Fibroblast of lung (primary cell): Measurements from ENCODE around the gene BLTP3B.

Source experiments
- EZH2 ChIP-seq: IDR thresholded peaks from 2 replicates; pipeline ENCODE4 v1.5.1; 2012; ENCODE audit warnings: low read length, control low read depth, mild to moderate bottlenecking; ENCODE audit errors: missing control alignments
- TF ChIP-seq, protein P1 (sequence below), 2 donors: IDR thresholded peaks in 1 of 2; conservative IDR thresholded peaks in 1 of 2; 1 replicate in 1 of 2; 2 replicates in 1 of 2; pipeline ENCODE4 v1.5.1; 2011 to 2012; ENCODE audit warnings: low read length in 2 of 2, control low read depth in 1 of 2, inconsistent platforms in 1 of 2, low read depth in 1 of 2, mild to moderate bottlenecking in 1 of 2

GRCh38 chr12:100114574-100114973 lies 28.1 kb downstream of the BLTP3B start:
- TF ChIP-seq, protein P1, sequence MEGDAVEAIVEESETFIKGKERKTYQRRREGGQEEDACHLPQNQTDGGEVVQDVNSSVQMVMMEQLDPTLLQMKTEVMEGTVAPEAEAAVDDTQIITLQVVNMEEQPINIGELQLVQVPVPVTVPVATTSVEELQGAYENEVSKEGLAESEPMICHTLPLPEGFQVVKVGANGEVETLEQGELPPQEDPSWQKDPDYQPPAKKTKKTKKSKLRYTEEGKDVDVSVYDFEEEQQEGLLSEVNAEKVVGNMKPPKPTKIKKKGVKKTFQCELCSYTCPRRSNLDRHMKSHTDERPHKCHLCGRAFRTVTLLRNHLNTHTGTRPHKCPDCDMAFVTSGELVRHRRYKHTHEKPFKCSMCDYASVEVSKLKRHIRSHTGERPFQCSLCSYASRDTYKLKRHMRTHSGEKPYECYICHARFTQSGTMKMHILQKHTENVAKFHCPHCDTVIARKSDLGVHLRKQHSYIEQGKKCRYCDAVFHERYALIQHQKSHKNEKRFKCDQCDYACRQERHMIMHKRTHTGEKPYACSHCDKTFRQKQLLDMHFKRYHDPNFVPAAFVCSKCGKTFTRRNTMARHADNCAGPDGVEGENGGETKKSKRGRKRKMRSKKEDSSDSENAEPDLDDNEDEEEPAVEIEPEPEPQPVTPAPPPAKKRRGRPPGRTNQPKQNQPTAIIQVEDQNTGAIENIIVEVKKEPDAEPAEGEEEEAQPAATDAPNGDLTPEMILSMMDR (conservative IDR thresholded peaks at IDR 0.05 in 1 of 2, IDR thresholded peaks at IDR 0.05 in 1 of 2; ENCODE audit: low read depth in 1 of 2, low read length in 2 of 2) = no peak
- no peak for TF ChIP-seq EZH2
